GM23338 (cell line): Measurements from ENCODE around the gene DCP1B.

Source experiments
- CREB1 ChIP-seq: fragments of 250-450 bp; sonication (Bioruptor Pico); IDR thresholded peaks from 2 replicates; pipeline ENCODE4 v1.5.0; 2020; ENCODE audit warnings: low read depth, mild to moderate bottlenecking, moderate library complexity
- CTCF ChIP-seq, 2 experiments: fragments of 200-600 bp in 1 of 2; sonication (generic) in 1 of 2; conservative IDR thresholded peaks; 2 replicates each; pipeline versions ENCODE4 v1.5.1 to v1.6.1; 2016 to 2017; ENCODE audit warnings: antibody characterized with exemption in 2 of 2, low read depth in 2 of 2, mild to moderate bottlenecking in 2 of 2, moderate library complexity in 1 of 2
- EZH2 ChIP-seq: fragments of 200-600 bp; sonication (generic); IDR thresholded peaks from one replicate; pipeline ENCODE4 v1.8.0; 2017; ENCODE audit warnings: antibody characterized with exemption, mild to moderate bottlenecking, low read depth; ENCODE audit not compliant: unreplicated experiment
- EZH2phosphoT487 ChIP-seq: fragments of 200-600 bp; sonication (generic); IDR thresholded peaks from one replicate; pipeline ENCODE4 v1.8.1; 2018; ENCODE audit warnings: antibody characterized with exemption; ENCODE audit not compliant: unreplicated experiment
- JUNB ChIP-seq: IDR thresholded peaks from one replicate; pipeline ENCODE4 v1.6.1; 2016; ENCODE audit warnings: antibody characterized with exemption; ENCODE audit not compliant: unreplicated experiment
- POLR2AphosphoS5 ChIP-seq: IDR thresholded peaks from 2 replicates; pipeline ENCODE4 v1.6.1; 2016; ENCODE audit warnings: antibody characterized with exemption, low read depth
- REST ChIP-seq: IDR thresholded peaks from one replicate; pipeline ENCODE4 v1.6.1; 2018; ENCODE audit warnings: antibody characterized with exemption; ENCODE audit not compliant: unreplicated experiment
- STAT1 ChIP-seq: IDR thresholded peaks from one replicate; pipeline ENCODE4 v1.6.1; 2016; ENCODE audit warnings: antibody characterized with exemption; ENCODE audit not compliant: unreplicated experiment
- ZNF331 ChIP-seq: fragments of 250-450 bp; sonication (Bioruptor Pico); IDR thresholded peaks from 2 replicates; pipeline ENCODE4 v1.5.0; 2020; ENCODE audit warnings: low read depth, mild to moderate bottlenecking, moderate library complexity

DNA sequence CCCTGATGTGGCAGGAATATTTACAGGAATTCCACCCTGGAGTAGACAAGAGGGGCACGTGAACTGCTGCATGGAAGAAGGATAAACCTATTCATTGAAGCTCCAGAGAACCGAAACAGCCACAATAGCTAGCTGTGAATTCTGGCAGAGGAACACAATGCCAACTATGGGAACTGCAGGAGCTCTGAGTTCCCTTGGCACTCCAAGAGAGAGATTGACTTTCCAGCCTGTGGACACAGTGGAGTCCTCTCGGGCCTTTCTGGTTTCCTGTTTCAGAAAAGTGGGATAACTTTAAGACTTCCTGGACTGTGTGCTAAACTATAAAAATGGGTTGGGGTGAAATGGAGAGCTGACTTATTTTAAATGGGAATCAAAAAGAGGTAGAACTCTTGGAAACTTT is 97.7 kb downstream of the DCP1B start:
- TF ChIP-seq EZH2 (no peak), JUNB (no peak), CTCF (conservative IDR thresholded peaks at IDR 0.05; ENCODE audit: low read depth in 2 of 2) (no peak), STAT1 (no peak), REST (no peak), EZH2phosphoT487 (no peak), POLR2AphosphoS5 (no peak), CREB1 (CRISPR knock-in tag) (no peak), ZNF331 (CRISPR knock-in tag) (no peak)
